ENCODE measurements around the gene STRIP2.

STRIP2 gene

DNA sequence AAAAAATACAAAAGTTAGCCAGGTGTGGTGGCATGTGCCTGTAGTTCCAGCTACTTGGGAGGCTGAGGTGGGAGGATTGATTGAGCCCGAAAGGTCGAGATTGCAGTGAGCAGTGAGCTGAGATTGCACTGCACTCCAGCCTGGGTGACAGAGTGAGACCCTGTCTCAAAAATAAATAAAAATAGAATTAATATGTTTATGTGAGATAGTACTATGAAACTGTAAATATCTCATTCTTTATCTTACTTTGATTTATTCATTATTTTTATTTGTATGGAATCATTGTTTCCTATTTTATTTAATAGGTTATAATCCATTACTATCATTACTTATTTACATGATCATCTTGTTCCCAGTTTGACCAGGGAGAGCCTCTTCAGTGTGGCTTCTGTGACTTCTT, 41.0 kb upstream of the STRIP2 start:
- H4K20me1 ChIP-seq (ENCODE audit: insufficient read depth, low read length) = no peaks in the 10 kb centered on the region
- H3K9ac ChIP-seq (ENCODE audit: low read depth, low read length) = no peak overlapping the region
- ATAC-seq (ENCODE audit: insufficient read depth, low read depth) (no peak), DNase-seq (no peak)
- no peaks in the 10 kb centered on the region for H3K9me3 ChIP-seq (ENCODE audit: insufficient read depth, low read length, severe bottlenecking)
- H3K79me2 ChIP-seq (ENCODE audit: insufficient read depth, low read length) = no peaks in the 10 kb centered on the region
- no peaks in the 10 kb centered on the region for H3K36me3 ChIP-seq (ENCODE audit: insufficient read depth, low read length)
- H3K27ac ChIP-seq (ENCODE audit: low read length) = no peak overlapping the region
- no peaks in the 10 kb centered on the region for H3K4me1 ChIP-seq (ENCODE audit: insufficient read depth, low read length)
- TF ChIP-seq EZH2 (IDR thresholded peaks at IDR 0.05; ENCODE audit: borderline replicate concordance, low read depth, low read length, severe bottlenecking) = no peak
- TF ChIP-seq, protein P1, sequence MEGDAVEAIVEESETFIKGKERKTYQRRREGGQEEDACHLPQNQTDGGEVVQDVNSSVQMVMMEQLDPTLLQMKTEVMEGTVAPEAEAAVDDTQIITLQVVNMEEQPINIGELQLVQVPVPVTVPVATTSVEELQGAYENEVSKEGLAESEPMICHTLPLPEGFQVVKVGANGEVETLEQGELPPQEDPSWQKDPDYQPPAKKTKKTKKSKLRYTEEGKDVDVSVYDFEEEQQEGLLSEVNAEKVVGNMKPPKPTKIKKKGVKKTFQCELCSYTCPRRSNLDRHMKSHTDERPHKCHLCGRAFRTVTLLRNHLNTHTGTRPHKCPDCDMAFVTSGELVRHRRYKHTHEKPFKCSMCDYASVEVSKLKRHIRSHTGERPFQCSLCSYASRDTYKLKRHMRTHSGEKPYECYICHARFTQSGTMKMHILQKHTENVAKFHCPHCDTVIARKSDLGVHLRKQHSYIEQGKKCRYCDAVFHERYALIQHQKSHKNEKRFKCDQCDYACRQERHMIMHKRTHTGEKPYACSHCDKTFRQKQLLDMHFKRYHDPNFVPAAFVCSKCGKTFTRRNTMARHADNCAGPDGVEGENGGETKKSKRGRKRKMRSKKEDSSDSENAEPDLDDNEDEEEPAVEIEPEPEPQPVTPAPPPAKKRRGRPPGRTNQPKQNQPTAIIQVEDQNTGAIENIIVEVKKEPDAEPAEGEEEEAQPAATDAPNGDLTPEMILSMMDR (IDR thresholded peaks at IDR 0.05; ENCODE audit: borderline replicate concordance, extremely low read depth, low read length, poor library complexity, severe bottlenecking) = no peak
- H3K4me3 ChIP-seq (ENCODE audit: low read depth in 1 of 2, low read length in 2 of 2) = no peak overlapping the region
- no peaks in the 10 kb centered on the region for H3K27me3 ChIP-seq (ENCODE audit: insufficient read depth, low read length, poor library complexity)
- H2AFZ ChIP-seq (ENCODE audit: low read depth, low read length) = no peak overlapping the region
- no peak overlapping the region for H3K4me2 ChIP-seq (ENCODE audit: insufficient read depth, low read length)

DNA sequence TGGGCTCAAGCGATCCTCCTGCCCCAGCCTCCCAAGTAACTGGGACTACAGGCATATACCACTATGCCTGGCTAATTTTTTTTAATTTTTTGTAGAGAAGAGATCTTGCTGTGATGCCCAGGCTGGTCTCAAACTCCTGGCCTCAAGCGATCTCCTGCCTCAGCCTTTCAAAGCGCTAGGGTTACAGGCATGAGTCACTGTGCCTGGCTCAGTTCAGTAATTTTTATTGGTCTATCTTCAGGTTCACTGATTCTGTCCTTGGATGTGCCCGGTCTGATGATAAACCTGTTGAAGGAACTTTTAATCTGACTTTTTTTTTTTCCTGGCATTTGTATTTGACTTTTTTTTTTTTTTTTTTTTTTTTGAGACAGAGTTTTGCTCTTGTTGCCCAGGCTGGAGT, 40.1 kb upstream of the STRIP2 start:
- ATAC-seq (ENCODE audit: insufficient read depth, low read depth) = no peak

DNA sequence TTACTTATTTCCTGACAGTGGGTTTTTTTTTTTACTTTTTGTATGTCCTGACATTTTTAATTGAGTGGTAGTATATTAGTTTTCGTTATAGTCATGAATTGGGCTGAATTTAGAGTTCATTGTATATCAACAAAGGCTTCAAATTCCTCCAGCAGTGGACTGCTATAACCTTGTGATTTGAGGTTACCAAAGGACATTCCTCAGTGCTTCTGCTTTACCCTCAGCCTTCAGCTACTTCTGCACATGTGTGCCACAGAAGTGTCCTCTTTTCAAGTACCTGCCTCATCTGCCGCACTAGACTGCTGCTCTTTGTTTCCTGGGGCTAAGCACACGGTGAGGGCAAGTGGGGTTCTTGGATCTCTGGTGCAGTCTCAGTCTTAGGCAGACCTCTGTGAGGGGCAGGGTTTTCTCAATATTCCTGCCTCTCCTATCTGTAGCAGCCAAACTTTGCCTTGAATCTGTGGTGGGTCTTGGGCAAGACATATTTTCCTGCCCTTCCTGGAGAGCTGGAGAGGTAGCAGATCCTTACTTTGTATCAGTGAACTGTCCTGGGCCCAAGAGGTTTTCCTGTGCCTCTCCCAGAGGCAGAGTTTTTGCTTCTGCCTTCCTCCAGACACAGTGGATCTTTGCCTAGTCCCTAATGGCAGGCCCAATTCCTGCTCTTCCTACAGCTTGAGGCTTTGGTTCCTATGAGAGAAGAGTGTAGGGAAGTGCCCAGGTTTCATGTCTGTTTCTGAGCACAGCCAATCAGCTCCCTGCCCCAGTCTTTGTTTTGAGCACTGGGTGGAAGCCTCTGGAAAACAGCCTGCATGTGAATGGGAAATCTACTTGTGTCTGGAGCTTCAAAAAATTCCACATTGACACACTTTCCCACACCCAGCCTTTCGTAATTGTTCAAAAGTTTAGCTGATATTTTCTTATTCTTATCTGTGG, 39.0 kb upstream of the STRIP2 start:
- DNase-seq = no peak
- H3K4me1 ChIP-seq (ENCODE audit: insufficient read depth, low read length) = no peaks in the 10 kb centered on the region
- H2AFZ ChIP-seq (ENCODE audit: low read depth, low read length) = no peak overlapping the region
- no peaks in the 10 kb centered on the region for H3K27me3 ChIP-seq (ENCODE audit: insufficient read depth, low read length, poor library complexity)
- no peak for TF ChIP-seq EZH2 (IDR thresholded peaks at IDR 0.05; ENCODE audit: borderline replicate concordance, low read depth, low read length, severe bottlenecking)
- TF ChIP-seq, protein P1 (IDR thresholded peaks at IDR 0.05; ENCODE audit: borderline replicate concordance, extremely low read depth, low read length, poor library complexity, severe bottlenecking) = no peak
- no peak overlapping the region for H3K27ac ChIP-seq (ENCODE audit: low read length)
- ATAC-seq (ENCODE audit: insufficient read depth, low read depth) = no peak
- no peaks in the 10 kb centered on the region for H4K20me1 ChIP-seq (ENCODE audit: insufficient read depth, low read length)
- no peak overlapping the region for H3K4me2 ChIP-seq (ENCODE audit: insufficient read depth, low read length)
- H3K4me3 ChIP-seq (ENCODE audit: low read depth in 1 of 2, low read length in 2 of 2) = no peak overlapping the region
- H3K36me3 ChIP-seq (ENCODE audit: insufficient read depth, low read length) = no peaks in the 10 kb centered on the region
- no peaks in the 10 kb centered on the region for H3K79me2 ChIP-seq (ENCODE audit: insufficient read depth, low read length)
- no peaks in the 10 kb centered on the region for H3K9me3 ChIP-seq (ENCODE audit: insufficient read depth, low read length, severe bottlenecking)
- no peak overlapping the region for H3K9ac ChIP-seq (ENCODE audit: low read depth, low read length)

More for the DNA sequence above, 40.1 kb upstream of the STRIP2 start:
- no peak for DNase-seq
- Histone ChIP-seq H3K79me2 (ENCODE audit: insufficient read depth, low read length) (no peaks in the 10 kb centered on the region), H3K4me2 (ENCODE audit: insufficient read depth, low read length) (no peak overlapping the region), H3K36me3 (ENCODE audit: insufficient read depth, low read length) (no peaks in the 10 kb centered on the region), H3K4me3 (ENCODE audit: low read depth in 1 of 2, low read length in 2 of 2) (no peak overlapping the region), H3K4me1 (ENCODE audit: insufficient read depth, low read length) (no peaks in the 10 kb centered on the region), H3K9me3 (ENCODE audit: insufficient read depth, low read length, severe bottlenecking) (no peaks in the 10 kb centered on the region), H2AFZ (ENCODE audit: low read depth, low read length) (no peak overlapping the region), H3K9ac (ENCODE audit: low read depth, low read length) (no peak overlapping the region), H3K27ac (ENCODE audit: low read length) (no peak overlapping the region), H4K20me1 (ENCODE audit: insufficient read depth, low read length) (no peaks in the 10 kb centered on the region), H3K27me3 (ENCODE audit: insufficient read depth, low read length, poor library complexity) (no peaks in the 10 kb centered on the region)
- TF ChIP-seq, protein P1 (IDR thresholded peaks at IDR 0.05; ENCODE audit: borderline replicate concordance, extremely low read depth, low read length, poor library complexity, severe bottlenecking) = no peak
- no peak for TF ChIP-seq EZH2 (IDR thresholded peaks at IDR 0.05; ENCODE audit: borderline replicate concordance, low read depth, low read length, severe bottlenecking)
